GM18951 (cell line): ENCODE results near the gene UBXN7.
"Not testable (repeated sequence)": the region's sequence is repeated elsewhere in the genome, so short reads cannot be mapped to it uniquely, and the experiment has no call there.

ENCODE experiments used
- POLR2A ChIP-seq: IDR thresholded peaks from 4 replicates; pipeline ENCODE4 v1.6.1; 2011; ENCODE audit warnings: mild to moderate bottlenecking; ENCODE audit not compliant: insufficient read length, insufficient read depth; ENCODE audit errors: extremely low read depth
- in situ Hi-C: fragments of 300-500 bp; cut with MboI; formaldehyde crosslinking; loops from one replicate; pipeline ENCODE4 v1.12.0; 2022; ENCODE audit warnings: low sequenced_read_pairs, mixed read lengths, inconsistent platforms; ENCODE audit not compliant: unreplicated experiment

Gene UBXN7

DNA sequence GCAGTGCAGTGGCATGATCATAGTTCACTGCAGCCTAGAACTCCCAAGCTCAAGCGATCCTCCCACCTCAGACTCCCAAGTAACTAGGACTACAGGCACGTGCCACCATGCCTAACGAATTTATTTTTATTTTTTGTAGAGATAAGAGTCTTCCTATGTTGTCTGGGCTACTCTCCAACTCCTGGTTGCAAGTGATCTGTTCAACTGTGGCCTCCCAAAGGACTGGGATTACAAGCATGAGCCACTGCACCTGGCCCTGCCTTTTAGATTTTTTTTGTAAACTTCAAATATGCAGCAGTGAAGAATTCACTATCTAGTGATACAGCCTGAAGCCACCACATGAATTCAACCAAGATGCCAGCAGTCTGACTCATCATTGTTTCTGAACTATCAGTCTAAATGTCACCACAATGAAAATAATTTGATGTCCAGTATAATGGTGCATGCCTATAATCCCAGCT lies 32.7 kb downstream of the UBXN7 start:
- in situ Hi-C loops, result no loop called here
- TF ChIP-seq POLR2A, result no peak

DNA sequence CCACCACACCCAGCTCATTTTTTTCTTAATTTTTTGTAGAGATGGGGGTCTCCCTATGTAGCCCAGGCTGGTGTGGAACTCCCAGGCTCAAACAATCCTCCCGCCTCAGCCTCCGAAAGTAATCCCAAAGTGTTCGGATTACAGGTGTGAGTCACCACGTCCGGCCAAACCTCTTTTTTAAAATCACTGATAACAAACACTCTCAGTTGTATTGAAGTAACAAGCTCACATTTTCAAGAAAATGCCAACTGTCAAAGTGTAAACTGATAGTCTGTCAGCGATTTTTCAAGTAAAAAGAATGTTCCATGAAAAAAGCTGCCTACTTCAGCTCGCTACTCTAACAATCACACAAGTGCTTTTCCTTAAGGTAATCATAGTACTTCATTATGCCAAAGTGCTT lies 33.4 kb downstream of the UBXN7 start:
- in situ Hi-C loops, result no loop called here
- no peak for TF ChIP-seq POLR2A

DNA sequence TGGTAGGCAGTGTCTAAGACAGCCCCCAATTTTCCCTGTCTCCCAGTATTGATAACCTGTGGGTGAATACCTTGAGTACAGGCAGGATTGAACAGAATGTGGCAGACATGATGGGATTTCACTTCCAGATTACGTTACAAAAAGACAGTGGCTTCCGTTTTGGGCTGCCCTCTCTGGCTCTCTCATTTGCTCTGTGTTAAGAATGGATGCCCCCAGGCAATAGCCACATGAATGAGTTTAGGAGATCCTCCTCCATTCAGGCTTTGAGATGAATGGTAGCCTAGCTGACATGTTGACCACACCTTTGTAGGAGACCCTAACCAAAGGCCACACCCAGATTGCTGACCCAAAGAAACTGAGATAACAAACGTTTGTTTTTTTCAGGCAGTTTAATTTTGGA lies 34.3 kb downstream of the UBXN7 start:
- in situ Hi-C loops, result no loop called here
- TF ChIP-seq POLR2A, result no peak

DNA sequence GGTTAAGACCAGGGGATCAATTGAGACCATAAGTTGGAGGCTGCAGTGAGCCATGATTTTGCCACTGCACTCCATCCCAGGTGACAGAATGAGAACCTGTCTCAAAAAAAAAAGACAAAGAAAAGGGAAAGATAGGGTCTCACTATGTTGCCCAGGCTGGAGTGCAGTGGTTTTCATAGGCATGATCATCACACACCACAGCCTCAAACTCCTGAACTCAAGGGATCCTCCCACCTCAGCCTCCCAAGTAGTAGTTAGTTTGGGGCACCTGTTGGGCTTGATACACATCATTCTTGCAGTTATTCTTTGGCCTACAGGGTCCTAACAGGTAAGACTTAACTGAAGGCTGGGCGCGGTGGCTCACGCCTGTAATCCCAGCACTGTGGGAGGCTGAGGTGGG lies 42.1 kb downstream of the UBXN7 start:
- TF ChIP-seq POLR2A, result no peak
- in situ Hi-C loops, result no loop called here

DNA sequence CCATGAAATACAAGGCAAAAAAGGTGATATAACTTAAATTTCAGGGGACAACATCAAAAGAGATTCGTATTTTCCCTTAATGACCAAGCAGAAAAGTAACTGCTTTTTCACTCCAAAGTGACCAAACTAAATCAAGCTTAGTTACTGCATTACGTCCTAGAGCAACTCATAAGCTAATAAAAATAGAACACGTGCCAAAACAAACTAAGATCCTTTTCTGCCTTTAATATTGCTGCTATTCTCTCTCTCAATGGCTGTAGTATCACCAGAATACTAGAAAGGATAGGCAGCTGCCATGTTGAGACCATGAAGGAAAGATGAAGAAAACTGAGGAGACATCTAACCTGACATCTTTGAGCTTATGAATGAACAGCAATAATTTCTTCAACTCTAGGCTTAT lies 43.3 kb downstream of the UBXN7 start:
- TF ChIP-seq POLR2A, result no peak
- in situ Hi-C loops, result no loop called here

DNA sequence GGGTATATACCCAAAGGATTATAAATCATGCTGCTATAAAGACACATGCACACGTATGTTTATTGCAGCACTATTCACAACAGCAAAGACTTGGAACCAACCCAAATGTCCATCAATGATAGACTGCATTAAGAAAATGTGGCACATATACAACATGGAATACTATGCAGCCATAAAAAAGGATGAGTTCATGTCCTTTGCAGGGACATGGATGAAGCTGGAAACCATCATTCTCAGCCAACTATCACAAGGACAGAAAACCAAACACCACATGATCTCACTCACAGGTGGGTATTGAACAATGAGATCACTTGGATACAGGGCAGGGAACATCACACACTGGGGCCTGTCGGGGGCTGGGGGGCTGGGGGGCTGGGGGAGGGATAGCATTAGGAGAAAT lies 44.3 kb downstream of the UBXN7 start:
- in situ Hi-C loops, result not testable (repeated sequence)

DNA sequence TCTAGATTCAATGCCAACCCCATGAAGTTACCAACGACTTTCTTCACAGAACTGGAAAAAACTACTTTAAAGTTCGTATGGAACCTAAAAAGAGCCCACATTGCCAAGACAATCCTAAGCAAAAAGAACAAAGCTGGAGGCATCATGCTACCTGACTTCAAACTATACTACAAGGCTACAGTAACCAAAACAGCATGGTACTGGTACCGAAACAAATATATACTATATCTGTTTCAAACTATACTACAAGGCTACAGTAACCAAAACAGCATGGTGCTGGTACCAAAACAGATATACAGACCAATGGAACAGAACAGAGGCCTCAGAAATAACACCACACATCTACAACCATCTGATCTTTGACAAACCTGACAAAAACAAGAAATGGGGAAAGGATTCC lies 45.4 kb downstream of the UBXN7 start:
- in situ Hi-C loops, result not testable (repeated sequence)

DNA sequence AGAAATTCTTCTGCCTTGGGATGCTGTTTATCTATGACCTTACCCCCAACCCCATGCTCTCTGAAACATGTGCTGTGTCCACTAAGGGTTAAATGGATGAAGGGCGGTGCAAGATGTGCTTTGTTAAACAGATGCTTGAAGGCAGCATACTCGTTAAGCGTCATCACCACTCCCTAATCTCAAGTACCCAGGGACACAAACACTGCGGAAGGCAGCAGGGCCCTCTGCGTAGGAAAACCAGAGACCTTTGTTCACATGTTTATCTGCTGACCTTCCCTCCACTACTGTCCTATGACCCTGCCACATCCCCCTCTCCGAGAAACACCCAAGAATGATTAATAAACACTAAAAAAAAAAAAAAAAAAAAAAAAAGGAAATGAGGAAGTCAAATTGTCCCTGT lies 46.2 kb downstream of the UBXN7 start:
- in situ Hi-C loops, result not testable (repeated sequence)

DNA sequence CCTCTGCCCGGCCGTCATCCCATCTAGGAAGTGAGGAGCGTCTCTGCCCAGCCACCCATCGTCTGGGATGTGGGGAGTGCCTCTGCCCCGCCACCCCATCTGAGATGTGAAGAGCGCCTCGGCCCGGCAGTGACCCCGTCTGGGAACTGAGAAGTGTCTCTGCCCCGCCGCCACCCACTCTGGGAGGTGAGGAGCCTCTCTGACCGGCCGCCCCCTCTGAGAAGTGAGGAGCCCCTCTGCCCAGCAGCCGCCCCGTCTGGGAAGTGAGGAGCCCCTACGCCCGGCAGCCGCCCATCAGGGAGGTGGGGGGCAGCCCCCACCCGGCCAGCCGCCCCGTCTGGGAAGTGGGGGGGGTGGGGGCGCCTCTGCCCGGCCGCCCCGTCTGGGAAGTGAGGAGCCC lies 46.8 kb downstream of the UBXN7 start:
- in situ Hi-C loops, result not testable (repeated sequence)

DNA sequence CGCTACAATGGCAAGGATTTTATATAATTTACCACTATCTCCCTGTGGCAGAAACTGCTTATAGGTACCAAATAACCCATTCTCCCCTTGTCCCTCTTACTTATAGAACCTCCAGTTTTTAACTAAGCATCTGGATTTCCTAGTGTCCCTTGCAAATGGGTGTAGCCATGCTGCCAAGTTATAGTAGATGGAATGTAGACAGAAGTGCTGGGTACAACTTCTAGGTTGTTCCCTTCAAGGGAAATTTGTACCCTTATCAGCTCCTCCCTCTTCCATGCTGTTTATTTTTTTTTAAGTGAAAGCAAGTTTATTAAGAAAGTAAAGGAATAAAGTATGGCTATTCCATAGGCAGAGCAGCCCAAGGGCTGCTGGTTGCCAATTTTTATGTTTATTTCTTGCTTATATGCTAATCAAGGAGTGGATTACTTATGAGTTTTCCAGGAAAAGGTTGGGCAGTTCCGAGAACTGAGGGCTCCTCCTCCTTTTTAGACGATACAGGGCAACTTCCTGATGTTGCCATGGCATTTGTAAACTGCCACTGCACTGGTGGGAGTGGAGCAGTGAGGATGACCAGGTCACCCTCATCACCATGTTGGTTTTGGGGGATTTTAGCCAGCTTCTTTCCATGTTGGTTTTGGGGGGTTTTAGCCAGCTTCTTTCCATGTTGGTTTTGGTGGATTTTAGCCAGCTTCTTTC lies 53.9 kb downstream of the UBXN7 start:
- TF ChIP-seq POLR2A, result no peak
- in situ Hi-C loops, result no loop called here

DNA sequence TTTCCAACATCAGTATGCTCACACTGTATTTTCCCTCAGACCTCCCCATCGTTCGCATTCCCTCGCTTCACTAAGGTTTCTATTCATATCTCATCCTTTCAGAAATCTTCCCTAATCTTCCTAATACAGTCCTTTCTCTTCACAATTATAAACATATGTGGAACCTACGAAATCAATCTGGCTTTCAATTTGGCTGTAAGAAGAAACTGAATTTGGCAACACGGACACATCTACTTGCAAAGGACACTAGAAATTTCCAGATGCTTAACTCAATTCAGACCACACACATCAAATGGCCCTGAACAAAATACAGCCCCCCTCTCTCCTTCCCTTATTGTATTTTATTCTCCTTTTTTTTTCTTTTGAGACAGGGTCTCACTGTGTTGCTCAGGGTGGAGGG lies 54.9 kb downstream of the UBXN7 start:
- in situ Hi-C loops, result no loop called here
- no peak for TF ChIP-seq POLR2A

DNA sequence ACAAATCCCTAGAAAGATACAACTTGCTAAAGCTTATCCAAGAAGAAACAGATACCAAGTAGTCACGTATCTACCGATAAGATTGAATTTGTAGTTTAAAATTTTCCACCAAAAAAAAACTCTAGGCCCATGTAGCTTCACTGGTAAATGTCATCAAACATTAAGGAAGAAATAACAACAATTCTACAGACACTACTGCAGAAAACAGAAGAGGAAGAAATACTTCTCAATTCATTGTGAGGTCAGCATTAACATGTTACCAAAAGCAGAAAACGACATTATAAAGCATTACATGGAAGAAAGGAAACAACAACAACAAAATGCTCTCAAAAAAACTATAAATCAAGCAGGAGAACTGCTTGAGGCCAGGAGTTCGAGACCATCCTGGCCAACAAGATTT lies 66.5 kb downstream of the UBXN7 start:
- no peak for TF ChIP-seq POLR2A
- in situ Hi-C loops, result no loop called here

DNA sequence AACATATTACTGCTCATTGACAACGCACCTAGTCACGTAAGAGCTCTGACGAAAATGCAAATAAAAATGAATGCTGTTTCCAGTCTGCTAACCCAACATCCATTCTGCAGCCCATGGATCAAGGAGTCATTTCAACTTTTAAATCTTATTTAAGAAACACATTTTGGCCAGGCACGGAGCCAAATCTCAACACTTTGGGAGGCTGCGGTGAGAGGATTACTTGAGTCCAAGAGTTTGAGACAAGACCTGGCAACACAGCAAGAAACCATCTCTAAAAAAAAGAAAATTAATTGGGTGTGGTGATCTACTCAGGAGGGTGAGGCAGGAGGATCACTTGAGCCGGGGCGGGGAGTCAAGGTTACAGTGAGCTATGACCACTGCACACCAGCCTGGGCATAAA lies 71.6 kb downstream of the UBXN7 start:
- TF ChIP-seq POLR2A, result no peak
- in situ Hi-C loops, result no loop called here

DNA sequence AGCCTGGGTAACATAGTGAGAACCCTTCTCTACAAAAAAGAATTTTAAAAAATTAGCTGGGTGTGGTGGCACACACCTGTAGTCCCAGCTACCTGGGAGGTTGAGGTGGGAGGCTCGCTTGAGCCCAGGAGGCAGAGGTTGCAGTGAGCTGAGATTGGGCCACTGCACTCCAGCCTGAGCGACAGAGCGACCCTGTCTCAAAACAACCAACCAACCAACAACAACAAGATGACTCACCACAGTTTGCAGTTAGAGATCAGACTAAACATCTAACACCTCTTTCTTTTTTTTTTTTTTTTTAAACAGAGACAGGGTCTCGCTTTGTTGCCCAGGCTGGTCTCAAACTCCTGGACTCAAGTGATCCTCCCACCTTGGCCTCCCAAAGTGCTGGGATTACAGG lies 73.7 kb downstream of the UBXN7 start:
- in situ Hi-C loops, result not testable (repeated sequence)

DNA sequence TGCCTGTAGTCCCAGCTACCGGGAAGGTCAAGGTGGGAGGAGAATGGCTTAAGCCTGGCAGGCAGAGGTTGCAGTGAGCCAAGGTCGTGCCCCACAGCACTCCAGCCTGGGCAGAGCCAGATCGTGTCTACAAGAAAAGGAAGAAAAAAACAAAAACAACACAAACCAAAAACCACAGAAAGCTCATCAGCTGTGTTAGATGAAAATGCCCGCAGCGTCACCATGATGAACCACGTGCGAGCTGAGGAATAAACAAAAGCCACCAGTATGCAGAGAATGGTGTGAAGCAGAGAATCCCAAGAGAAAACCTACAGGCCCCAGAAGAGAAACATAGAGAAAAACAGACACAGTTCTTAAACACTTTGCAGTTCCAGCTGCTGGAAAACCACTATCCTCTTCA lies 74.3 kb downstream of the UBXN7 start:
- in situ Hi-C loops, result no loop called here
- TF ChIP-seq POLR2A, result no peak
